ENCODE data around the gene GRWD1.

The GRWD1 gene

GRCh38 chr19:48445606-48446481 lies at the start of gene GRWD1:
GRWD1 (plus strand) TSS chr19:48445983; CDS start chr19:48446006, 23 bp downstream.
- no peaks in the 10 kb centered on the region for H3K27me3 ChIP-seq (ENCODE audit: insufficient read depth, low read length)
- H3K36me3 ChIP-seq (ENCODE audit: insufficient read depth, low read length): peaks cover 39% of the 10 kb centered on the region
- no peaks in the 10 kb centered on the region for H3K9me2 ChIP-seq (ENCODE audit: low read depth, low read length)
- H3K9me3 ChIP-seq (ENCODE audit: low read length): no peaks in the 10 kb centered on the region
- no peaks in the 10 kb centered on the region for H3K79me2 ChIP-seq (ENCODE audit: insufficient read depth, low read length)
- peak within 1 kb of the TSS; percentile 71 for H3K4me3 ChIP-seq (ENCODE audit: low read depth, low read length, poor library complexity, severe bottlenecking)
- H3K27ac ChIP-seq (ENCODE audit: low read depth, low read length, poor library complexity, severe bottlenecking): peak within 1 kb of the TSS; percentile 73
- H3K4me2 ChIP-seq (ENCODE audit: low read length): peak within 1 kb of the TSS; percentile 78
- TF ChIP-seq CTCF (IDR thresholded peaks at IDR 0.05; ENCODE audit: low read length) (peak; percentile 20; the same call in 1 of the 2 replicates), EZH2 (IDR thresholded peaks at IDR 0.05; ENCODE audit: borderline replicate concordance, low read length) (no peak)
- peak within 1 kb of the TSS; percentile 73 for H3K9ac ChIP-seq (ENCODE audit: low read length)
- H3F3A ChIP-seq (ENCODE audit: insufficient read depth, low read length): no peaks in the 10 kb centered on the region
- H4K20me1 ChIP-seq (ENCODE audit: insufficient read depth, low read length): no peaks in the 10 kb centered on the region
- H3K4me1 ChIP-seq (ENCODE audit: insufficient read depth, low read length, severe bottlenecking): peaks cover 26% of the 10 kb centered on the region
- H2AFZ ChIP-seq (ENCODE audit: low read length): peak within 1 kb of the TSS; percentile 3; the same call in 1 of the 2 replicates

DNA sequence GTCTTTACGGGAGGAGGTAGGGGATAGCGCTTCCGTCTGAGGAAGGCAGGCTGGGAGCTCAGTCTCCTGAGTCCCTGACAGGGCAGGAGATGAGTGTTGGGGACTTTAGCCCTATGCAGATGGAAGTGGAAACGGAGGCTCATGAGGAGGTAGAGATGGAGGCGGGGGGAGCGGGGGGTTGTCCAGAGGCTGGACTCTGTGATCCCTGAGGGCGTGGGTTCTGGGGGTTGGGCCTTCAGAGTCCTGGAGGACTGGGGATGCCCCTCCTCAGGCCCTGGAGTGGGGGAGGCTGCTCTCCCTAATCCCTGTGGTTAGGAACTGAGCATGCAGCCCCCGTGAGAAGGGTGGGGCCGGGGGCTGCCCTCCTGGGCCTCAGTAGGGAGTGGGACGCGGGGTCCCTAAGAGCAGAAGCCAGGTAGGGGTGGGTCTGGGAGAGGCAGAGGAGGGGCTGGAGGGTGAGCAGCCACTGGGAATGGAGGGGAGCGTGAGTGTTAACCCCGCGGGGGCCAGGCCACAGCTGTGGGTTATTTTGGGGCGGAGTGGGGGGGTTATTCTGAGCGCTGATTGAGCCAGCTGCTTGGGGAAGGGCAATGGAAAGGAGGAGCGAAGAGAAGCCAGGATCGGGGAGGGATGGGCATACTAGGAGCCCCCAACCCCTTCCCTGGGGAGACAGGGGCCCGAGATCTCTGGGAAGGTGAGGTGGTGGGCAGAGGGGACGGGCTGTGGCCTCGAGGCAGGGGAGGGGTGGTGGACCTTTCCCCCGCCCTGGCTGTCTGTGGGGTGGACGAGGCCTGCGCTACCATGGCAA lies 49.6 kb upstream of the GRWD1 start:
- no peak overlapping the region for H3K4me2 ChIP-seq (ENCODE audit: low read length)
- H3K4me1 ChIP-seq (ENCODE audit: insufficient read depth, low read length, severe bottlenecking): peaks cover 19% of the 10 kb centered on the region
- no peaks in the 10 kb centered on the region for H3K36me3 ChIP-seq (ENCODE audit: insufficient read depth, low read length)
- H4K20me1 ChIP-seq (ENCODE audit: insufficient read depth, low read length): no peaks in the 10 kb centered on the region
- H3K79me2 ChIP-seq (ENCODE audit: insufficient read depth, low read length): no peaks in the 10 kb centered on the region
- TF ChIP-seq CTCF (IDR thresholded peaks at IDR 0.05; ENCODE audit: low read length) (no peak), EZH2 (IDR thresholded peaks at IDR 0.05; ENCODE audit: borderline replicate concordance, low read length) (no peak)
- H3K27me3 ChIP-seq (ENCODE audit: insufficient read depth, low read length): peaks cover 8% of the 10 kb centered on the region; the same call in 1 of the 2 replicates
- no peak overlapping the region for H3K4me3 ChIP-seq (ENCODE audit: low read depth, low read length, poor library complexity, severe bottlenecking)
- no peaks in the 10 kb centered on the region for H3K9me3 ChIP-seq (ENCODE audit: low read length)
- no peak overlapping the region for H2AFZ ChIP-seq (ENCODE audit: low read length)
- no peak overlapping the region for H3K27ac ChIP-seq (ENCODE audit: low read depth, low read length, poor library complexity, severe bottlenecking)
- no peaks in the 10 kb centered on the region for H3K9me2 ChIP-seq (ENCODE audit: low read depth, low read length)
- no peak overlapping the region for H3K9ac ChIP-seq (ENCODE audit: low read length)
- H3F3A ChIP-seq (ENCODE audit: insufficient read depth, low read length): 0 out of 2 replicates have a peak, but pooled peaks cover 4% of the 10 kb centered on the region

- H3K27me3 ChIP-seq (ENCODE audit: insufficient read depth, low read length): peaks cover 8% of the 10 kb centered on the region; the same call in 1 of the 2 replicates
- H3K4me1 ChIP-seq (ENCODE audit: insufficient read depth, low read length, severe bottlenecking): peaks cover 19% of the 10 kb centered on the region
- H3K36me3 ChIP-seq (ENCODE audit: insufficient read depth, low read length): no peaks in the 10 kb centered on the region
- no peaks in the 10 kb centered on the region for H3K79me2 ChIP-seq (ENCODE audit: insufficient read depth, low read length)
- no peaks in the 10 kb centered on the region for H3K9me2 ChIP-seq (ENCODE audit: low read depth, low read length)
- no peaks in the 10 kb centered on the region for H4K20me1 ChIP-seq (ENCODE audit: insufficient read depth, low read length)
- H3K4me3 ChIP-seq (ENCODE audit: low read depth, low read length, poor library complexity, severe bottlenecking): no peak overlapping the region
- H3K9me3 ChIP-seq (ENCODE audit: low read length): no peaks in the 10 kb centered on the region
- H2AFZ ChIP-seq (ENCODE audit: low read length): no peak overlapping the region
- no peak overlapping the region for H3K9ac ChIP-seq (ENCODE audit: low read length)
- no peak overlapping the region for H3K27ac ChIP-seq (ENCODE audit: low read depth, low read length, poor library complexity, severe bottlenecking)
- TF ChIP-seq CTCF (IDR thresholded peaks at IDR 0.05; ENCODE audit: low read length) (no peak), EZH2 (IDR thresholded peaks at IDR 0.05; ENCODE audit: borderline replicate concordance, low read length) (no peak)
- H3F3A ChIP-seq (ENCODE audit: insufficient read depth, low read length): 0 out of 2 replicates have a peak, but pooled peaks cover 4% of the 10 kb centered on the region
- H3K4me2 ChIP-seq (ENCODE audit: low read length): no peak overlapping the region
These were observed 49.0 kb upstream of the GRWD1 start for GRCh38 chr19:48396824-48397176.
